NCI-H510A (cell line): ENCODE data around the gene YKT6.
"Not testable (repeated sequence)": the region's sequence is repeated elsewhere in the genome, so short reads cannot be mapped to it uniquely, and the experiment has no call there.

ENCODE experiments used
- DNase-seq: peaks from one replicate; lab custom pipeline; 2025; lab: John Stamatoyannopoulos, UW

The YKT6 gene

DNA sequence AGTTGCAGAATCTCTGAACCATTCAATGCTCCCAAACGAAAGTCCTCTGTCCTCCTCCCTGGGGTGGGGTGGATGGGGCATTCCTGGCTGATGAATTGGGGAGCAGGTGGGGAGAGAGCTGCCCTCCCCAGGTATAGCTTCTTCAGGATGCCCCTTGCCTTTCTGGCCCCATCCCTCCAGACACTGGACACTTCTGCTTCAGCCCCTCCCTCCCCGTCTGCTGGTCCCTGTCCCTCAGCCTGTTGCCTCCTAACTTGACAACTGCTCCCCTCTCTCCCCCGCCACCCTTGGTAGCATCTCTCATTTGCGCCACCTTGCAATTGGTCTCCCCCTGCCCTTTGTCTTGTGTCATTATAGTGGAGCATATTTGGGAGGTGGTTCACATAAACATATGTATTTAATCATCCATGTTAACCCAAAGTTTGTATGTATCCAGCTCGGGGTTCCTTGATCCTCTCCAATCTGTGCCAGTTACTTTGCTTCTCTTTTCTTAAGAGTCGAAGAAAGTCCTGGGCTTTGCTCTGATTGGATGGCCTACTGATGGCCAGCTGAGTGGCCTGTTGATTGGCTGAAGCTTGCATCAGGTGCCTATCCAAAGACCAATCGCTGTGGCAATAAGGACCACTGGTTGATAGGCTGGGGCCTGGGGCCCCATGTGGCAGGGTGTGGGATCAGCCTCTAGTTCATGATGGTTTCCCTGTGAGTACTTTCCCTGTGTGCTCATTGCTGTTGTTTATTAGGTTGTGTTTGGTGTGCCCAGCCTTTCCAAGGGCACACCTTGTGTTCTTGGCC lies 7.6 kb upstream of the YKT6 start:
- DNase-seq = no peak

DNA sequence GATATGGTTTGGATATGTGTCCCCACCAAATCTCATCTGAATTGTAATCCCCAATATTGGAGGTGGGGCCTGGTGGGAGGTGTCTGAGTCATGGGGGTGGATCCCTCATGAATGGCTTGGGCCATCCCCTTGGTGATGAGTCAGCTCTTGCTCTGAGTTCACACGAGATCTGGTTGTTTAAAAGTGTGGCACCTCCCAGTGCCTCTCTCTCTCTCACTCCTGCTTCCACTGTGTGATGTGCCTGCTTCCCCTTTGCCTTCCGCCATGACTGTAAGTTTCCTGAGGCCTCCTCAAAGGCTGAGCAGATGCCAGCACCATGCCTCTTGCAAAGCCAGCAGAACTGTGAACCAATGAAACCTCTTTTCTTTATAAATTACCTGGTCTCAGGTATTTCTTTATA lies 6.7 kb upstream of the YKT6 start:
- no peak for DNase-seq

DNA sequence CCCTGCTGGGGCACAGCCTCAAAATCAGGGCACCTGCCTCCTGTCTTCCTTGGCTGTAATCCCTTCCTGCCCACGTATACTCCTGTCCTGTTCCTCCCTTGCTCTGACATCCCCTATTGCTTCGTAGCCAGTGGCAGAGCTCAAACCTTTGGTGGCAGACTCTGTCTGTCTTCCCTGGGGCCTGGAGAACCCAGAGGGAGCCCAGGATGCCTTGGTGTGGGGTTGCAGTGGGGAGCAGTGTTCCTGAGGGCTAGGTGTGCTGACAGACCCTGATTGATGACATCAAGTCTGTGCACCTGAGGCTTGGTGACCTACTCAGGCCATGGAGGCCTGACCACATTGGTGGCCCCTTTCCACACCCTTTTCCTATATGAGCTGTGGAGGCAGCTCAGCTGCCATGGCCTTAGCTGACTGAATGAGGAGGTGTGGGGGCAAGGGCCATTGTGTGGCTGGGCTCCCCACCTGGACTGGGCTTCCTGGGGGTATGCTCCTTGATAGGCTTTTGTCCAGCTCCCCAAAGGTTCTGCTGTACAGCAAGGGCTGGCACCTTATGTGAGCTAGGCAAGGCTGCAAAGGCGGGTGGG lies 6.1 kb upstream of the YKT6 start:
- no peak for DNase-seq

GRCh38 chr7:44195889-44196288 lies 4.9 kb upstream of the YKT6 start:
- DNase-seq = no peak

GRCh38 chr7:44196450-44196872 lies 4.3 kb upstream of the YKT6 start:
- DNase-seq = no peak

- no peak for DNase-seq
These were observed 3.3 kb upstream of the YKT6 start for GRCh38 chr7:44197474-44197873.

DNA sequence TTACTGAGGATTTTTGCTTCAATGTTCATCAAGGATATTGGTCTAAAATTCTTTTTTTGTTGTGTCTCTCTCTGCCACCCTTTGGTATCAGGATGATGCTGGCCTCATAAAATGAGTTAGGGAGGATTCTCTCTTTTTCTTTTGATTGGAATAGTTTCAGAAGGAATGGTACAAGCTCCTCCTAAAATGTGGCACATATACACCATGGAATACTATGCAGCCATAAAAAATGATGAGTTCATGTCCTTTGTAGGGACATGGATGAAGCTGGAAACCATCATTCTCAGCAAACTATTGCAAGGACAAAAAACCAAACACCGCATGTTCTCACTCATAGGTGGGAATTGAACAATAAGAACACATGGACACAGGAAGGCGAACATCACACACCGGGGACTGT lies 615 bp upstream of the YKT6 start:
- not testable (repeated sequence) for DNase-seq

DNA sequence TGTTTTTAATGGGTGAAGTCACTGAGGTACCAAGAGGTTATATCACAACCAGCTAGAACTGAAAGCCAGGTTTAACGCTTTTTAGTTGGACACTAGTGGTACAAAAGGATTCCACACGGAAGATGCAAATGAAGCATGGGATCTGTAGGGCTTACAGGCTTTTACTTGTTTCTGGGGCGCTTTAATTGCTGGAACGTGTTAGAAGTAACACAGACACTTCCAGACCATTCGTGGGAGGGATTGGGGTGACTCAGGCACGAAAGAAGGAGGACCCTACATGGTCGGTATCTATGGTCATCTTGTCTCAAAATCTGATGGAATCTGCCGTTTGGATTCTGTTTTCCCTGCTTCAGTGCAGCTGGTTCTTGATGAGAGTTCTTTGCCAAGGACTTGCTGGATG lies 1.0 kb downstream of the YKT6 start:
- no peak for DNase-seq

DNA sequence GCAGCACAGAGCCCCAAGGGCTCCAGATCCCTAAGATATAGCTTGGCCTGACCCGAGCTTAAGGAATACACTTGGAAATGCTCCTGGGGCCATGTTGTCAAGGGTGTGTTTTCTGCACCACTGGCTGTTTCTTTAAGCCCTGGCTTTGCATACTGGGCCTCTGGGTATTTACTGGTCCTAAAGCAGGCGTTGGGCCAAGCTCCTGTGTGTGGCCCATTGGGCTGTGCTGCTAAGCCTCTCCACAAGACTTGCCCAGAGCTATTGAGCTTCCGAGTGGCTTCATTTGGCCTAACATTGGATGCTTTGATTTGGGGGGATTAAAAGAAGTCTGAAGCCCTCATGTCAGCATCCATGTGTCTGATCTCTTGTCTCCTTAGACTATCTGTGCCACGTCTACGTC lies 5.2 kb downstream of the YKT6 start:
- no peak for DNase-seq

- DNase-seq = no peak
These were observed 7.3 kb downstream of the YKT6 start for GRCh38 chr7:44208085-44208484.

DNA sequence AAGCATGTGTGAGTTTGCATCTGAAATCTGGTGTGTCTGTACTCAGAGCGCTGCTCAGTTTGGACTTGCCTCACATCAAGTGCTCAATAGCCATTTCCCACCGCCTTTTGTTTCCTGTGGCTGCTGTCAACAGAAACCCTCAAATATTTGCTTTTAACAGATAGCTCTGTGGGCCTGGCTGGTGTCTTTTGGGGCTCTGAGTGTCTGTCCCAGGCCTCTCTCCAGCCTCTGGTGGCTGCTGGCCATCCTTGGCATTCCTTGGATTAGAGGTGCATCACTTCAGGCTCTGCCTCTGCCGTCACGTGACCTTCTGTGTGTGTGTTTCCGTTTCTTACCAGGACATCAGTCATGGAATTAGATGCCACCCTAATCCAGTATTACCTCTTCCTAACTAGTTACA lies 9.3 kb downstream of the YKT6 start:
- DNase-seq = no peak

DNA sequence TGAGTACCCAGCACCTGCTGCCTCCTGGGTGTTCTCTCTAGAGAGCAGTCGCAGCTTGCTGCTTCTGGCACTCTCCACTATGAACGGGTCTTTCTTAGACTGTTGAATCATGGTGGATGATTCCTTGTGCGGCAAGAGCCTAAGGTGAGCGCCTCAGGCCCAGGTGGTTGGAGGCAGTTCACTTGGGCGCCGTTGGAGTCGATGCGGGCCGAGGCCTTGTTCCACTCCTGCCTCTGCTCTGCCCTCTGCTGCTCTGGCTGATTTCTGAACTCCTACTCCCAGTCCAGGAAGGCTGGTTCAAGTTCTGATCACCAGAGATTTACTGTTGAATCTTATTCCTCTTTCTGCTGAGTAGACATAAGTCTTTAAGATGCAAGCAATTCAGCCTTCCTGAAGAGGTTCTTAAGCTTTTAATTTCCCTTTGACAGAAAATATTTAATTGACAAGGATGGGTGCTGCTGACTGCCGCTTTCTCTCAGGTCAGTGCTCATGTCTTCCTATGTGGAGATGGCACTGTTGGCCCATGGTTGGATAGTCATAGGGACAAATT lies 10.4 kb downstream of the YKT6 start:
- no peak for DNase-seq

DNA sequence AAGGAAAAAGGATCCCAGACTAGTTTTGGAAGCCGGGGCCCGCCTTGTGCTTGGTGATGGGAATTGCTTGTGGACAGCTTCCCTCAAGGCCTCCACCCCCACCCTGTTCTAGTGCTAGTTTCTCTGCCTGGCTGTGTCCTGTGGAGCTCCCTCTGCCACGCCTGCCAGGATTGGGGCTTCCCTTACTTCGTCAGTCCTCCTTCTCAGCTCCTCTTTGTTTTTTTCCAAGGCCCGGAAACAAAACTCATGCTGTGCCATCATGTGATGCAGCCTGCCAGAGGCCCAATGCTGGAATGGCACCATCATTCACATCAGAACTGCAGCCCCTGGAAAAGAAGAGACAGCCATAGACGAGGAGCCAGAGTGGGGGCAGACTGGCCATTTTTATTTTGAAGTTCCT lies 11.2 kb downstream of the YKT6 start:
- no peak for DNase-seq

GRCh38 chr7:44212581-44213184 lies 11.9 kb downstream of the YKT6 start:
- no peak for DNase-seq

- DNase-seq = no peak
These were observed 12.6 kb downstream of the YKT6 start for GRCh38 chr7:44213206-44213876.

GRCh38 chr7:44213877-44214388 lies 13.2 kb downstream of the YKT6 start:
- no peak for DNase-seq

GRCh38 chr7:44215531-44215930 lies 14.8 kb downstream of the YKT6 start:
- DNase-seq = peak; percentile 69

GRCh38 chr7:44216019-44216418 lies 15.2 kb downstream of the YKT6 start:
- peak; percentile 71 for DNase-seq

- no peak for DNase-seq
These were observed 15.9 kb downstream of the YKT6 start for GRCh38 chr7:44216521-44217222.

DNA sequence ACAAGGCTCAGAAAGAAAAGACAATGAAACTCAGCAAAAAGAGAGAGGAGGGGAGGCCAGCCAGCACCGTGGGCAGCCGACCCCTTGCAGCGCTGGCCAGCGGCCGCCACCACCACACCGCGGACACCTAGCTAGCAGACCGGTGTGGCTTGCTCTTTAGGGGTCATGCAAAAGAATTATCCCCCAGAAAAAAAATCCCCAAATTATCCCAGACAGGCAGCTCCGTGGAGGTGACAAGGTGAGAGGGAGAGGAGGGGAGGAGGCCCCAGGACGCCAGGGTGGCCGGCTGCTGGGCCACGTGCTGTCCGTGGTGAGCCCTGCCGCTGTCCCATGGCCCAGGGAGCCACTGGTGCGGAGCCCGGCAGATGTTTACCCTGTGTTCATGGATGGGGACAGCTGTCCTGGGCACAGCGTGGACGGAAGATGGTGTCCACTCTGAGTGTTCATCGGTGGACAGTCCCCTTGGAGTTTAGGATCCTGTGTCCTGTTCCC lies 16.5 kb downstream of the YKT6 start:
- DNase-seq = no peak

- no peak for DNase-seq
These were observed 17.1 kb downstream of the YKT6 start for GRCh38 chr7:44217852-44218402.
